Right cardiac atrium (tissue), 5 donors: ENCODE results near the gene LRBA. TPM values are rescaled to one million over a fixed set of nuclear protein-coding genes. Genes with fewer than 3 reads are reported as not detected.

Experiments
- ATAC-seq, 2 donors: fragments of 200-7000 bp; cut with Tn5 transposase; one replicate each; pipeline versions ENCODE4 v1.8.0 to v1.9.1; 2020; ENCODE audit warnings: moderate library complexity in 2 of 2, mild to moderate bottlenecking in 1 of 2
- DNase-seq, 3 donors: peaks; one replicate each; pipeline ENCODE4 v3.0.0-alpha.2; 2020
- H3K27ac ChIP-seq: one replicate; pipeline ENCODE4 v1.5.1; 2013; ENCODE audit warnings: mild to moderate bottlenecking, low read length, control low read depth, moderate library complexity
- H3K27me3 ChIP-seq: one replicate; pipeline ENCODE4 v1.6.1; 2013; ENCODE audit not compliant: control insufficient read depth, insufficient read depth
- H3K4me1 ChIP-seq: one replicate; pipeline ENCODE4 v1.6.1; 2013; ENCODE audit warnings: low read length; ENCODE audit not compliant: control insufficient read depth, insufficient read depth
- H3K4me3 ChIP-seq: one replicate; pipeline ENCODE4 v1.5.1; 2013; ENCODE audit warnings: low read length, control low read depth
- H3K9me3 ChIP-seq: one replicate; pipeline ENCODE4 v1.6.1; 2013; ENCODE audit warnings: low read length; ENCODE audit not compliant: control insufficient read depth
- WGBS: extraction: QIAGEN DNeasy Blood & Tissue Kit; methylation state at CpG from one replicate; pipeline ENCODE4 v1.1.7; 2013; 5-methylcytosine and 5-hydroxymethylcytosine counted together
- intact Hi-C, 4 donors: fragments of 100-400 bp; cut with DNase I; formaldehyde crosslinking; loops; one replicate each; pipeline versions ENCODE4 v1.11.0 to v1.14.0; 2022 to 2023
- polyA plus RNA-seq: library from polyadenylated mRNA; stranded (reverse); fragments of 200-250 nt; gene quantifications from one replicate; pipeline ENCODE4 v1.2.3, GENCODE V29; 2013
- total RNA-seq, 4 donors: library from RNA; stranded (reverse); fragmentation: NEBNext Ultra II Directional; extraction: Animal tissue kit (Norgen Biotek cat#: 25700); gene quantifications; one replicate each; pipeline ENCODE4 v1.2.1, GENCODE V29; 2021
- donor health status: healthy with polysubstance abuse.
- donor health status: DM: no; HTN: yes; CAD: no.
- donor health status: DM: no; HTN: no; CAD: no.
- donor health status: DM: no; HTN: yes; CAD: no; lungs with severe emphysema.
- donor health status: DM: yes; HTN: yes; CAD: no.

LRBA gene
- total and polyA plus RNA-seq, 5 donors, result 14.4 to 29.9 (median 23.4) TPM

DNA sequence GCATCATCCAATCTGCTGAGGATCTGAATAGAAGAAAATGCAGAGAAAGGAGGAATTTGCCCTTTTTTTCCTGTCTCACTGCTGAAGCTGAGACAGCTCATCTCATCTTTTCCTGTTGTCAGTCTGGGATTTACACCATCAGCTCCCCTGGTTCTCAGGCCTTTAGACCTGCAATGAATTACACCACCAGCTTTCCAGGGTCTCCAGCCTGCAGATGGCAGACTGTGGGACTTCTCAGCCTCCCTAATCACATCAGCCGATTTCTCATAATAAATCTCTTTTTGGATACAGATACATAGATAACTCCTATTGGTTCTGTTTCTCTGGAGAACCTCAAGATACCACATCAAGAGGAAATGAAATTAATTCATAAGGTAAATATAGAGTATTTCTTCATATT is 567.7 kb downstream of the LRBA start:
- no peaks in the 10 kb centered on the region for H3K4me1 ChIP-seq
- no peak overlapping the region for H3K27ac ChIP-seq
- no peaks in the 10 kb centered on the region for H3K27me3 ChIP-seq
- H3K9me3 ChIP-seq, result no peaks in the 10 kb centered on the region
- ATAC-seq, result no peak
- H3K4me3 ChIP-seq, result no peak overlapping the region
- WGBS, result 74% methylated on average over 1 of the region's 1 CpG
- intact Hi-C loops, result no loop called here
- no peak for DNase-seq

- intact Hi-C loops, result no loop called here
Observed at GRCh38 chr4:150439451-150439933, 575.6 kb downstream of the LRBA start.

DNA sequence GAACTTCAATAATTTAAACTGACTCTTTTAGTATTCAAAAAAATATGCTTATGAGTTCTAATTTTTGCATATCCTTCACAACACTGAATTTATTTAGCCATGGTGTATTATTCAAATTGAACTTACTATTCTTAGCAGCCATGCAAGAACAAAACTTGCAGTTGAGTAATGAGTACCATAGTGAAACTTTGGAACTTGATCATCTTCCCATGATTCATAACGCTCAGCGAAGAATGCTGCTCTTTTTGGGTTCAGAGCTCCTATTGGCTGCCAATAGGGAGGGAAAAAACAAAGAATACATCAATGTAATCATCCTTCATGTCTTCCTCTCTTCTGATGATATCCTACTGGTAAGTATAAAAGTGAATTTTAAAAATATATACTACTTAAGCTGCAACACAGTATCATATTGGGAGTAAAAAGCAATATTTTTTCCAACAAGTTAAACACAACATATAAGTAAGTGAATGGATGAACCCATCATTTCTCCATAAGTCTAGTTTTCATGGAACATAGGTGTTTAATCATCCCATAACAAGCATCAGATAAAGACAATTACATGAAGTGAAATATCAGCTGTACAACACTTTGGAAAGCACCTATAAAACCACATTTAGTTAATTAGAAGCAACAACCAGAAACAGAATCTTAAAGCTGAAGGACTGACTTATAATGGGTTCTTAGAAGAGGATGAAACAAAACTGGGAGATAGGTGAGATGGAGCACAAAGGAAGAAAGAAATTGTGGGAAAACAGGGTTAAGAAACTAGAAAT is 578.3 kb downstream of the LRBA start:
- Histone ChIP-seq H3K9me3 (no peaks in the 10 kb centered on the region), H3K27ac (no peak overlapping the region), H3K4me3 (no peak overlapping the region), H3K27me3 (no peaks in the 10 kb centered on the region), H3K4me1 (no peaks in the 10 kb centered on the region)
- intact Hi-C loops, result no loop called here
- no peak for DNase-seq
- 91% methylated on average over 2 of the region's 2 CpGs for WGBS
- ATAC-seq, result no peak

More at GRCh38 chr4:150439451-150439933, 575.6 kb downstream of the LRBA start:
- WGBS, result 88% methylated on average over 3 of the region's 3 CpGs
- Histone ChIP-seq H3K4me1 (no peaks in the 10 kb centered on the region), H3K27ac (no peak overlapping the region), H3K27me3 (no peaks in the 10 kb centered on the region), H3K4me3 (no peak overlapping the region), H3K9me3 (no peaks in the 10 kb centered on the region)
- ATAC-seq, result no peak
- no peak for DNase-seq

GRCh38 chr4:150431221-150431620 is 583.9 kb downstream of the LRBA start:
- Histone ChIP-seq H3K27me3 (no peaks in the 10 kb centered on the region), H3K4me1 (no peaks in the 10 kb centered on the region), H3K4me3 (no peak overlapping the region), H3K9me3 (no peaks in the 10 kb centered on the region), H3K27ac (no peak overlapping the region)
- ATAC-seq, result no peak
- intact Hi-C loops, result no loop called here
- DNase-seq, result no peak

GRCh38 chr4:150425161-150425560 is 589.9 kb downstream of the LRBA start:
- Histone ChIP-seq H3K27ac (no peak overlapping the region), H3K9me3 (no peaks in the 10 kb centered on the region), H3K4me1 (no peaks in the 10 kb centered on the region), H3K4me3 (no peak overlapping the region), H3K27me3 (no peaks in the 10 kb centered on the region)
- intact Hi-C loops, result no loop called here
- 52% methylated on average over 1 of the region's 1 CpG for WGBS
- no peak for ATAC-seq
- DNase-seq, result no peak

GRCh38 chr4:150423503-150423902 is 591.6 kb downstream of the LRBA start:
- intact Hi-C loops, result no loop called here
- no peak for ATAC-seq

GRCh38 chr4:150423074-150423473 is 592.0 kb downstream of the LRBA start:
- ATAC-seq, result no peak
- intact Hi-C loops, result no loop called here
- Histone ChIP-seq H3K4me3 (no peak overlapping the region), H3K4me1 (no peaks in the 10 kb centered on the region), H3K9me3 (no peaks in the 10 kb centered on the region), H3K27ac (no peak overlapping the region), H3K27me3 (no peaks in the 10 kb centered on the region)
- peak in 2 of 3 donors; percentile 25 to 28 for DNase-seq
- 88% methylated on average over 13 of the region's 13 CpGs for WGBS

More at GRCh38 chr4:150423503-150423902, 591.6 kb downstream of the LRBA start:
- DNase-seq, result no peak
- H3K27ac ChIP-seq, result no peak overlapping the region
- H3K4me3 ChIP-seq, result no peak overlapping the region
- H3K9me3 ChIP-seq, result no peaks in the 10 kb centered on the region
- WGBS, result 97% methylated on average over 12 of the region's 12 CpGs
- no peaks in the 10 kb centered on the region for H3K27me3 ChIP-seq
- H3K4me1 ChIP-seq, result no peaks in the 10 kb centered on the region

DNA sequence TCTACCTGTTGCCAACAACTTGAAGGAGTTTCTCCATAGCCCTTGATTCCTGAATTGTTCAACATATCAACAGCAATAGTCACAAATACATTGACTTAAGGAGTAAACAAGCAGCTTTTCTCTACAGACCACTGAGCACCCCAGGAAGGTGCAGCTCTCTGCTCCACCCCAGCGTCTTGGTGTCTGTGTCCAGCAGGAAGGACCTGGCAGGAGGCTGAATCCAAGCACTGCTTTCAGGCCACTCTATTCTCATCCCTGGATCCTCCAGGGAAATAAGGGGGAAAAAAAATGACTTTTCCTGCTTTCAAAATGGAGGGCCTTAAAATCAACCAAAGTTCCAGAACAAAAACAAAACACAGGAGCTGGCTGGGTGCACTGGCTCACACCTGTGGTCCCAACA is 593.5 kb downstream of the LRBA start:
- 71% methylated on average over 1 of the region's 1 CpG for WGBS
- Histone ChIP-seq H3K9me3 (no peaks in the 10 kb centered on the region), H3K27ac (no peak overlapping the region), H3K4me1 (no peaks in the 10 kb centered on the region), H3K27me3 (no peaks in the 10 kb centered on the region), H3K4me3 (no peak overlapping the region)
- ATAC-seq, result no peak
- peak in 1 of 3 donors; percentile 35 for DNase-seq
- intact Hi-C loops, result no loop called here

GRCh38 chr4:150419939-150420338 is 595.1 kb downstream of the LRBA start:
- no peak for ATAC-seq
- Histone ChIP-seq H3K9me3 (no peaks in the 10 kb centered on the region), H3K27ac (no peak overlapping the region), H3K4me1 (no peaks in the 10 kb centered on the region), H3K4me3 (no peak overlapping the region), H3K27me3 (no peaks in the 10 kb centered on the region)
- no peak for DNase-seq
- intact Hi-C loops, result no loop called here
- 97% methylated on average over 4 of the region's 4 CpGs for WGBS

- intact Hi-C loops, result no loop called here
- 94% methylated on average over 4 of the region's 4 CpGs for WGBS
- ATAC-seq, result no peak
Observed at GRCh38 chr4:150418757-150419410, 596.2 kb downstream of the LRBA start.

GRCh38 chr4:150415213-150415612 is 599.9 kb downstream of the LRBA start:
- Histone ChIP-seq H3K4me3 (no peak overlapping the region), H3K27ac (no peak overlapping the region), H3K9me3 (no peaks in the 10 kb centered on the region), H3K4me1 (no peaks in the 10 kb centered on the region), H3K27me3 (no peaks in the 10 kb centered on the region)
- WGBS, result 66% methylated on average over 1 of the region's 1 CpG
- DNase-seq, result no peak
- no peak for ATAC-seq
- intact Hi-C loops, result no loop called here

More at GRCh38 chr4:150418757-150419410, 596.2 kb downstream of the LRBA start:
- H3K4me3 ChIP-seq, result no peak overlapping the region
- no peaks in the 10 kb centered on the region for H3K9me3 ChIP-seq
- H3K27me3 ChIP-seq, result no peaks in the 10 kb centered on the region
- no peak overlapping the region for H3K27ac ChIP-seq
- DNase-seq, result no peak
- no peaks in the 10 kb centered on the region for H3K4me1 ChIP-seq
